Ishikawa (cell line): ENCODE measurements around the gene PLA2G4F.

ENCODE experiments used
- CEBPB ChIP-seq: IDR thresholded peaks from 2 replicates; pipeline ENCODE4 v1.6.1; 2012
- CREB1 ChIP-seq: IDR thresholded peaks from 2 replicates; pipeline ENCODE4 v1.6.1; 2012; ENCODE audit warnings: low read depth
- EGR1 ChIP-seq: IDR thresholded peaks from 2 replicates; pipeline ENCODE4 v1.6.1; 2012
- EP300 ChIP-seq: IDR thresholded peaks from 2 replicates; pipeline ENCODE4 v1.6.1; 2012; ENCODE audit warnings: borderline replicate concordance
- FOXM1 ChIP-seq: IDR thresholded peaks from 2 replicates; pipeline ENCODE4 v1.6.1; 2012; ENCODE audit warnings: low read depth, borderline replicate concordance
- MAX ChIP-seq: IDR thresholded peaks from 2 replicates; pipeline ENCODE4 v1.6.1; 2012
- NFIC ChIP-seq: IDR thresholded peaks from 2 replicates; pipeline ENCODE4 v1.6.1; 2012
- RAD21 ChIP-seq: IDR thresholded peaks from 2 replicates; pipeline ENCODE4 v1.6.1; 2012; ENCODE audit warnings: low read depth
- REST ChIP-seq: IDR thresholded peaks from 2 replicates; pipeline ENCODE4 v1.6.1; 2012; ENCODE audit warnings: low read depth, mild to moderate bottlenecking
- TAF1 ChIP-seq: IDR thresholded peaks from 2 replicates; pipeline ENCODE4 v1.6.1; 2012; ENCODE audit warnings: low read depth, mild to moderate bottlenecking
- TCF12 ChIP-seq: IDR thresholded peaks from 2 replicates; pipeline ENCODE4 v1.6.1; 2012; ENCODE audit warnings: low read depth
- TEAD4 ChIP-seq: IDR thresholded peaks from 2 replicates; pipeline ENCODE4 v1.6.1; 2012
- USF1 ChIP-seq: IDR thresholded peaks from 2 replicates; pipeline ENCODE4 v1.6.1; 2012
- YY1 ChIP-seq: IDR thresholded peaks from 2 replicates; pipeline ENCODE4 v1.6.1; 2012; ENCODE audit warnings: low read depth
- ZBTB7A ChIP-seq: IDR thresholded peaks from 2 replicates; pipeline ENCODE4 v1.6.1; 2012; ENCODE audit warnings: low read depth

Gene PLA2G4F

GRCh38 chr15:42198516-42198915 lies 42.1 kb upstream of the PLA2G4F start:
- no peak for TF ChIP-seq FOXM1
- no peak for TF ChIP-seq EGR1
- no peak for TF ChIP-seq ZBTB7A
- no peak for TF ChIP-seq NFIC
- TF ChIP-seq RAD21 = no peak
- no peak for TF ChIP-seq MAX
- no peak for TF ChIP-seq USF1
- TF ChIP-seq YY1 = no peak
- TF ChIP-seq CEBPB = no peak
- no peak for TF ChIP-seq TEAD4
- TF ChIP-seq TCF12 = no peak
- TF ChIP-seq TAF1 = no peak
- TF ChIP-seq EP300 = no peak
- TF ChIP-seq CREB1 = no peak
- TF ChIP-seq REST = no peak

DNA sequence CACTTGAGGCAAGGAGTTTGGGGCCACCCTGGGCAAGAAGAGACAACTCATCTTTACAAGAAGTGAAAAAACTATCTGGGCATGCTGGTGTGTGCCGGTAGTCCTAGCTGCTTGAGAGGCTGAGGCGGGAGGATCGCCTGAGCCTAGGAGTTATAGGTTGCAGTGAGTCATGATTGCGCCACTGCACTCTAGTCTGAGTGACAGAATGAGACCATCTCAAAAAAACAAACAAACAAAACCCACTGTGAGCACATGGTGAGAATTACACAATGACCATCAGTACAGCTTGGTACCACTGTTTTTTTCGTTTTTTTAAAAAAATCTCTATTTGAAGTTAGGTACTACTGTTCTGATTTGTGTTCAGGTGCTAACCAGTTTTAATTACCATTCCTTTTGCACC lies 38.1 kb upstream of the PLA2G4F start:
- TF ChIP-seq CREB1 (no peak), YY1 (no peak), CEBPB (no peak), TCF12 (no peak), RAD21 (no peak), ZBTB7A (no peak), FOXM1 (no peak), MAX (no peak), TEAD4 (no peak), EP300 (no peak)

DNA sequence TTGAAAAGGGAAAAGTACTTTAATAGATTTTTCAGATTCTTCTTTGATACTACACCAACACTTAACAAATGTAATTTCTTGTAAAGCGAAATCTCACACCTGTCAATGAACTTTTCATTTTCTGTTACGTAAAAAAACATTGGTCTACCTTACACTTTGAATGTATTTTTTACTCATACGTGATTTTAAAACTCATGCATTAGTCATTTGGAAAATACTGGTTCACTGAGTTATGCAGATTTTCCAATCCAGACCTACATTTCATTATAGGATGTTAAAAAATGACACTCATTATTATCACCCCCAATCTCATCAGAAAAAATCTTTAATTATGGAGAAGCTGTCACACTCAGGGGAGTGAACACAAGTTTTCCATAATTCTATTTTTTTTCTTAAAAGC lies 36.9 kb upstream of the PLA2G4F start:
- TF ChIP-seq CEBPB (no peak), CREB1 (no peak), REST (no peak), FOXM1 (no peak), YY1 (no peak), NFIC (no peak), USF1 (no peak), RAD21 (no peak), EP300 (no peak), TAF1 (no peak)

GRCh38 chr15:42191610-42192346 lies 35.3 kb upstream of the PLA2G4F start:
- TF ChIP-seq EP300 (no peak), USF1 (no peak)

- no peak for TF ChIP-seq CEBPB
- no peak for TF ChIP-seq FOXM1
- no peak for TF ChIP-seq NFIC
- no peak for TF ChIP-seq YY1
- TF ChIP-seq REST = no peak
- TF ChIP-seq TAF1 = no peak
- no peak for TF ChIP-seq EP300
- no peak for TF ChIP-seq RAD21
- TF ChIP-seq MAX = no peak
- TF ChIP-seq ZBTB7A = no peak
- no peak for TF ChIP-seq USF1
- no peak for TF ChIP-seq CREB1
- no peak for TF ChIP-seq TEAD4
- no peak for TF ChIP-seq EGR1
- no peak for TF ChIP-seq TCF12
These were observed 33.9 kb upstream of the PLA2G4F start for GRCh38 chr15:42190370-42190769.
